Measurements from ENCODE around the gene ATP5ME.
"Not testable (repeated sequence)": the region's sequence is repeated elsewhere in the genome, so short reads cannot be mapped to it uniquely, and the experiment has no call there.

Gene ATP5ME

DNA sequence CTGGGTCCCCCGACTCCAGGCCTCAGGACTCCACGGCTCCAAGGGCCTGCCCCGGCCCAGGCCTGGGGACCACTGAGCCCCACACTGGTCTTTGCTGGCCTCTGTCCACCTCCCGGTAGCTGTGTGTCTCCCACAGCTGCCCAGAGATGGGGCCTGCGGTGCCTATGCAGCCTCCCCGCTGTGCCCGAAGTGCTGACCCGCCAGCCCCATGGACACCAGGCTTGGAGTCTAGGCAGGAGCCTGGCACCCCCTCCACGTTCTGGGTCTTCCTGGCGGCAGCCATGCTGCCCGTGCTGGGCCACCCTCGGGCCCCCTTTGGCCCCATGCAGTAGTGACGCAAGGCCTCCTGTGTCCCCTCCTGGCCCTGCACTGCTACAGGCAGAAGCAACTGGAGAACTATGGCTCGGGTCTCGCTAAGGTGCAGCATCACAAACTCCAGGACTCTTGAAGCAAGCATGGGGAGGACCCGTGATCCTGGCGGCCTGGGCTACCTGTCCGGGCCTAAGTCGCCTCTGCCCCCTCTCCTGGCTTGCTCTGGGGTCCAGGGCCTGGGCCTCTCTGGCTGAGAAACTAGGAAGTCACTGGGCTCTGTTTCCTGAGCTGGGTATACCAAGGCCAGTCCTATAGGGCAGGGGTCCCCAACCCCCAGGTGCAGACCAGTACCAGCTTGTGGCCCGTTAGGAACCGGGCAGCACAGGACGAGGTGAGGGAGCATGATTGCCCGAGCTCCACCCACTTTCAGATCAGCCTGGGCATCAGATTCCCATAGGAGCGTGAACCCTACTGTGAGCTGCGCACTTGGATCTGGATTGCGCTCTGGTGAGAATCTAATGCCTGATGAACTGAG is 1.2 kb upstream of the ATP5ME start:
- intact Hi-C loops (cut with DNase I; ENCODE audit: low total_unique reads): loop anchor here (10.0 kb wide), 3 partner anchors 110 to 340 kb away; partner anchors contain the start of gene ZNF141
- H3K27ac ChIP-seq: peak overlapping the region; percentile 96 to 97
- H3K9me3 ChIP-seq: no peaks in the 10 kb centered on the region
- peaks cover 22 to 28% (median 24%) of the 10 kb centered on the region in 3 donors for H3K36me3 ChIP-seq
- TF ChIP-seq CTCF (IDR thresholded peaks at IDR 0.05): no peak
- peaks cover 0 to 41% of the 10 kb centered on the region in 2 donors for H3K27me3 ChIP-seq
- peak overlapping the region; percentile 94 to 97 for H3K4me3 ChIP-seq
- DNase-seq: no peak
- peaks cover 0 to 36% (median 17%) of the 10 kb centered on the region in 4 donors for H3K4me1 ChIP-seq

DNA sequence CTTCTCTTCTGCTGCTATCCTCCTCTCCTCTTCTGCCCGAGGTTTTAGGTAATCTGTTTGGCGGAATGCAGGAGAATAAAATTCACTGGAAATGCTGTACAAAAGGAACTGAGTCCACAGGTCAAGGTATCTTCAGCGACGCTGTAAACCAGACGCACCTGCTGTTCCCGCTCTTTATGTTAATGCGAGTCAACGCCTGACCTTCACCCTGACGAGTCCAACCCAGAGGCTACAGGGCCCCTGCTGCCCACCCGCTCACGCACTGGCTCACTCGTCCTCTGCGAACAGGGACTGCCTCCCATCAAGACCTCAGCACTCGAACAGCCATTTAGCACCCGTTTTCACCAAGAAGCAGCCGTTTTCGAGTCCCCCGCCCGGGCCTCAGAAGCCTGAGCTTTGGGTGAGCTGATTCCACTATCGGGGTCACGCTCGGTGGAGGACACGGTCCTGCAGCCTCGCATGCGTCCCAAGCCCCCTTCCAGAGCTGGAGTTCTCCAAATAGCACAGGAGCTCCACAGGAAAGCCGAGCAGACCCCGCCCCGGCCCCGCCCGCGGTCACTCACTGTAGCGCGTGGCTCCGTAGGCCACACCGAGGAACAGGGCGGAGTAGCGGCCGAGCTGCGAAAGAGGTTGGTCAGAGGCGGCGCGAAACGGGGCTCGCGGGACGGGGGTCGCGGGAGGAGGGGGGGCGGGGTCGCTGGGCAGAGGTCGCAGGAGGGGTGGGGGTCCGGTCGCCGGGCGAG is 556 bp downstream of the ATP5ME start:
- peaks cover 0 to 24% of the 10 kb centered on the region in 2 donors for H3K27me3 ChIP-seq
- intact Hi-C loops (cut with DNase I; ENCODE audit: low total_unique reads): loop anchor here (1.0 to 10.0 kb wide), 4 partner anchors 32 to 339 kb away; partner anchors contain the start of genes PCGF3 and ZNF141
- H3K4me1 ChIP-seq: peaks cover 0 to 34% (median 17%) of the 10 kb centered on the region in 4 donors
- peak overlapping the region; percentile 96 to 97 for H3K27ac ChIP-seq
- peaks cover 22 to 28% (median 24%) of the 10 kb centered on the region in 3 donors for H3K36me3 ChIP-seq
- no peak for TF ChIP-seq CTCF (IDR thresholded peaks at IDR 0.05)
- H3K9me3 ChIP-seq: no peaks in the 10 kb centered on the region
- DNase-seq: no peak
- H3K4me3 ChIP-seq: peak overlapping the region; percentile 94 to 97

GRCh38 chr4:671769-672168 is 2.3 kb downstream of the ATP5ME start:
- TF ChIP-seq CTCF (IDR thresholded peaks at IDR 0.05): no peak
- no peak overlapping the region for H3K27ac ChIP-seq
- no peak overlapping the region for H3K4me3 ChIP-seq
- peaks cover 0 to 24% (median 17%) of the 10 kb centered on the region in 4 donors for H3K4me1 ChIP-seq
- peaks cover 0 to 6% of the 10 kb centered on the region in 2 donors for H3K27me3 ChIP-seq
- no peak for DNase-seq
- H3K9me3 ChIP-seq: no peaks in the 10 kb centered on the region
- H3K36me3 ChIP-seq: peaks cover 22 to 28% (median 24%) of the 10 kb centered on the region in 3 donors
- intact Hi-C loops (cut with DNase I; ENCODE audit: low total_unique reads): loop anchor here (10.0 kb wide), 3 partner anchors 113 to 337 kb away; partner anchors contain the start of gene ZNF141

DNA sequence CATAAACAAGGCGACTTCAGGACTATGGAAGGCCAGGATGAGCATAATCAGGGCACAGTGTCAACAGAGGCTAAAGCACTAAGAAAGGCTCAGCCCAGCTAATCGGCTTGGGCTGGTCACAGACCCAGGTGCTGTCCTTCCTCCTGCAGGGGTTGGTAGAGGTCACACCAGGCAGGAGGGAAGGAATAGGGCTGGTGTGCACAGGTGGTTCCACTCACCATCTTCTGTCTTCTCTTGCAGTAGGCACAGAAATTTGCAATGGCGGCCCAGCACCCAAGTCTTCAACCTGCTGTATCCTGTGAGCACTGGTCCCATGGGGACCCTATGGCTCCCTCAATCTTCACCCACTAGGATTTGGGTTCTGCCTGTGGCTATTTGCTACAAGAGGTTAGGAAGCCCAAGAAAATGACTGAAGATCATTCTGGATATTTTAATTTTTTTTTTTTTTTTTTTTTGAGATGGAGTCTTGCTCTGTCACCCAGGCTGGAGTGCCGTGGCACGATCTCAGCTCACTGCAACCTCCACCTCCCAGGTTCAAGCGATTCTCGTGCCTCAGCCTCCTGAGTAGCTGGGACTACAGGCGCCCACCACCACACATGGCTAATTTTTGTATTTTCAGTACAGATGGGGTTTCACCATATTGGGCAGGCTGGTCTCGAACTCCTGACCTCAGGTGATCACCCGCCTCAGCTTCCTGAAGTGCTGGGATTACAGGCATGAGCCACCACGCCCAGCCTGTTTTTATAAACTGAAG is 4.1 kb downstream of the ATP5ME start:
- not testable (repeated sequence) for H3K9me3 ChIP-seq, H3K27me3 ChIP-seq, H3K27ac ChIP-seq, H3K4me3 ChIP-seq, DNase-seq
- Histone ChIP-seq H3K4me1 (peaks cover 0 to 14% (median 10%) of the 10 kb centered on the region in 4 donors), H3K36me3 (peaks cover 22 to 28% (median 24%) of the 10 kb centered on the region in 3 donors)
- intact Hi-C loops (cut with DNase I; ENCODE audit: low total_unique reads): loop anchor here (10.0 kb wide), 3 partner anchors 115 to 335 kb away; partner anchors contain the start of gene ZNF141

DNA sequence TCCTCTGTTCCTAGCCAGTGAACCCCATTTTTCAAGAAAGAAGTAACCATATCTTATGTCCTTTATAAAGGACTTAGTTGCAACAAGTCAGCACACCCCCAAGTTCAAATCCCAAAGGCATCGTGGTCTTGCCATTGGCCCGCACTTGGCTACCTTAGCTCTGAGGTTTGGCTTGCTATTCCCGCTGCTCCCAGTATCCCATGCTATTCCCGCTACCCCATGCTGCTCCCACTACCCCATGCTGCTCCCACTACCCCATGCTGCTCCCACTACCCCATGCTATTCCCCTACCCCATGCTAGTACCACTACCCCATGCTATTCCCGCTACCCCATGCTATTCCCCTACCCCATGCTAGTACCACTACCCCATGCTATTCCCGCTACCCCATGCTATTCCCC is 5.9 kb downstream of the ATP5ME start:
- intact Hi-C loops (cut with DNase I; ENCODE audit: low total_unique reads); DNase-seq; H3K4me3 ChIP-seq; H3K27ac ChIP-seq; H3K9me3 ChIP-seq: not testable (repeated sequence)
- Histone ChIP-seq H3K4me1 (peaks cover 0 to 14% (median 11%) of the 10 kb centered on the region in 4 donors), H3K27me3 (peaks cover 0 to 25% of the 10 kb centered on the region in 2 donors), H3K36me3 (peaks cover 22 to 28% (median 24%) of the 10 kb centered on the region in 3 donors)

GRCh38 chr4:667545-667925 is 6.5 kb downstream of the ATP5ME start:
- H3K4me1 ChIP-seq: peaks cover 0 to 12% (median 9%) of the 10 kb centered on the region in 4 donors
- no peak overlapping the region for H3K4me3 ChIP-seq
- intact Hi-C loops (cut with DNase I; ENCODE audit: low total_unique reads): no loop called here
- H3K9me3 ChIP-seq: no peaks in the 10 kb centered on the region
- peaks cover 0 to 32% of the 10 kb centered on the region in 2 donors for H3K27me3 ChIP-seq
- H3K27ac ChIP-seq: no peak overlapping the region
- no peak for DNase-seq
- TF ChIP-seq CTCF (IDR thresholded peaks at IDR 0.05): no peak
- peaks cover 17 to 23% (median 19%) of the 10 kb centered on the region in 3 donors for H3K36me3 ChIP-seq
